ENCODE data around the gene MMP24OS.

MMP24OS gene

GRCh38 chr20:35276408-35276807 lies 1.5 kb downstream of the MMP24OS start:
- no peak for TF ChIP-seq EZH2phosphoT487 (IDR thresholded peaks at IDR 0.05; ENCODE audit: low read depth)
- TF ChIP-seq CTCF (IDR thresholded peaks at IDR 0.05; ENCODE audit: low read depth, low read length), result no peak
- Histone ChIP-seq H4K20me1 (ENCODE audit: insufficient read depth, low read length) (peaks cover 6% of the 10 kb centered on the region; the same call in 1 of the 2 replicates), H3K9ac (ENCODE audit: low read length) (peak overlapping the region; percentile 97), H3K4me3 (ENCODE audit: low read length) (peak overlapping the region; percentile 95), H3K27me3 (ENCODE audit: low read depth, low read length) (no peaks in the 10 kb centered on the region), H3K4me2 (ENCODE audit: low read length) (peak overlapping the region; percentile 99), H3K9me3 (ENCODE audit: insufficient read depth, low read length) (no peaks in the 10 kb centered on the region), H3K79me2 (ENCODE audit: low read length) (peaks cover 22% of the 10 kb centered on the region), H2AFZ (ENCODE audit: low read depth, low read length) (no peak overlapping the region), H3K27ac (ENCODE audit: low read length) (no peak overlapping the region), H3K4me1 (ENCODE audit: low read length) (peaks cover 23% of the 10 kb centered on the region), H3K36me3 (replicated peaks; ENCODE audit: low read depth, low read length) (peaks cover 42% of the 10 kb centered on the region)

GRCh38 chr20:35275741-35276251 lies 2.1 kb downstream of the MMP24OS start:
- no peaks in the 10 kb centered on the region for H3K27me3 ChIP-seq (ENCODE audit: low read depth, low read length)
- no peak overlapping the region for H3K4me2 ChIP-seq (ENCODE audit: low read length)
- TF ChIP-seq EZH2phosphoT487 (IDR thresholded peaks at IDR 0.05; ENCODE audit: low read depth) (no peak), CTCF (IDR thresholded peaks at IDR 0.05; ENCODE audit: low read depth, low read length) (no peak)
- H3K79me2 ChIP-seq (ENCODE audit: low read length), result peaks cover 18% of the 10 kb centered on the region
- no peak overlapping the region for H3K4me3 ChIP-seq (ENCODE audit: low read length)
- peaks cover 41% of the 10 kb centered on the region for H3K36me3 ChIP-seq (replicated peaks; ENCODE audit: low read depth, low read length)
- H2AFZ ChIP-seq (ENCODE audit: low read depth, low read length), result no peak overlapping the region
- no peaks in the 10 kb centered on the region for H3K9me3 ChIP-seq (ENCODE audit: insufficient read depth, low read length)
- peaks cover 6% of the 10 kb centered on the region; the same call in 1 of the 2 replicates for H4K20me1 ChIP-seq (ENCODE audit: insufficient read depth, low read length)
- H3K4me1 ChIP-seq (ENCODE audit: low read length), result peaks cover 22% of the 10 kb centered on the region
- H3K9ac ChIP-seq (ENCODE audit: low read length), result no peak overlapping the region
- no peak overlapping the region for H3K27ac ChIP-seq (ENCODE audit: low read length)

- Histone ChIP-seq H3K4me1 (ENCODE audit: low read length) (peaks cover 12% of the 10 kb centered on the region), H3K27ac (ENCODE audit: low read length) (no peak overlapping the region), H3K4me3 (ENCODE audit: low read length) (no peak overlapping the region), H3K9ac (ENCODE audit: low read length) (no peak overlapping the region), H3K79me2 (ENCODE audit: low read length) (peaks cover 14% of the 10 kb centered on the region), H4K20me1 (ENCODE audit: insufficient read depth, low read length) (no peaks in the 10 kb centered on the region), H2AFZ (ENCODE audit: low read depth, low read length) (no peak overlapping the region), H3K4me2 (ENCODE audit: low read length) (no peak overlapping the region), H3K27me3 (ENCODE audit: low read depth, low read length) (no peaks in the 10 kb centered on the region), H3K36me3 (replicated peaks; ENCODE audit: low read depth, low read length) (peaks cover 27% of the 10 kb centered on the region), H3K9me3 (ENCODE audit: insufficient read depth, low read length) (no peaks in the 10 kb centered on the region)
- TF ChIP-seq CTCF (IDR thresholded peaks at IDR 0.05; ENCODE audit: low read depth, low read length) (no peak), EZH2phosphoT487 (IDR thresholded peaks at IDR 0.05; ENCODE audit: low read depth) (no peak)
Measured at GRCh38 chr20:35274172-35275092, 3.5 kb downstream of the MMP24OS start.

- Histone ChIP-seq H3K27me3 (ENCODE audit: low read depth, low read length) (no peaks in the 10 kb centered on the region), H3K4me3 (ENCODE audit: low read length) (no peak overlapping the region), H3K79me2 (ENCODE audit: low read length) (peaks cover 14% of the 10 kb centered on the region), H3K9me3 (ENCODE audit: insufficient read depth, low read length) (no peaks in the 10 kb centered on the region), H3K4me1 (ENCODE audit: low read length) (peaks cover 16% of the 10 kb centered on the region), H3K4me2 (ENCODE audit: low read length) (no peak overlapping the region), H2AFZ (ENCODE audit: low read depth, low read length) (no peak overlapping the region), H3K36me3 (replicated peaks; ENCODE audit: low read depth, low read length) (peaks cover 19% of the 10 kb centered on the region), H3K27ac (ENCODE audit: low read length) (no peak overlapping the region), H3K9ac (ENCODE audit: low read length) (no peak overlapping the region), H4K20me1 (ENCODE audit: insufficient read depth, low read length) (no peaks in the 10 kb centered on the region)
- TF ChIP-seq EZH2phosphoT487 (IDR thresholded peaks at IDR 0.05; ENCODE audit: low read depth) (no peak), CTCF (IDR thresholded peaks at IDR 0.05; ENCODE audit: low read depth, low read length) (no peak)
Measured at GRCh38 chr20:35273449-35274171, 4.3 kb downstream of the MMP24OS start.

All from OCI-LY3 (cell line).